Retinal pigment epithelial cell (primary cell): ENCODE measurements around the gene GALNT2.

Experiments used
- DNase-seq: peaks from one replicate; pipeline ENCODE4 v3.0.0-alpha.2; 2010; ENCODE audit warnings: low read depth
- H3K4me3 ChIP-seq: 2 replicates; pipeline ENCODE4 v1.5.1; 2011; ENCODE audit warnings: mild to moderate bottlenecking, low read length, control low read depth, moderate library complexity
- TF ChIP-seq, protein P1 (sequence below): conservative IDR thresholded peaks from 2 replicates; pipeline ENCODE4 v1.5.1; 2011; ENCODE audit warnings: low read depth, low read length, control low read depth, inconsistent platforms

GALNT2 gene

DNA sequence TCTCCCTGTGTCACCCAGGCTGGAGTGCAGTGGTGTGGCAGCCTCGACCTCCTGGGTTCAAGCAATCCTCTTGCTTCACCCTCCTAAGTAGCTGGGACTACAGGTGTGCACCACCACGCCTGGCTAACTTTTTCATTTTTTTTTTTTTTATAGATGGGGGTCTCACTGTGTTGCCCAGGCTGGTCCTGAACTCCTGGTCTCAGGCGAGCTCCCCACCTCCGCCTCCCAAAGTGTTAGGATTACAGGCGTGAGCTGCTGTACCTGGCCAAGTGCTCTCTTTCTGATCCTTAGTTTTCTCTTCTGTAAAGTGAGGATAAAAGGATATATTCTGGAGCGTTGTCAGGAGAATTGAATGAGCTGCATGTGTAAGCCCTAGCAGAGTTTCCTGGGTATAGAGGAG, 68.7 kb downstream of the GALNT2 start:
- TF ChIP-seq, protein P1, sequence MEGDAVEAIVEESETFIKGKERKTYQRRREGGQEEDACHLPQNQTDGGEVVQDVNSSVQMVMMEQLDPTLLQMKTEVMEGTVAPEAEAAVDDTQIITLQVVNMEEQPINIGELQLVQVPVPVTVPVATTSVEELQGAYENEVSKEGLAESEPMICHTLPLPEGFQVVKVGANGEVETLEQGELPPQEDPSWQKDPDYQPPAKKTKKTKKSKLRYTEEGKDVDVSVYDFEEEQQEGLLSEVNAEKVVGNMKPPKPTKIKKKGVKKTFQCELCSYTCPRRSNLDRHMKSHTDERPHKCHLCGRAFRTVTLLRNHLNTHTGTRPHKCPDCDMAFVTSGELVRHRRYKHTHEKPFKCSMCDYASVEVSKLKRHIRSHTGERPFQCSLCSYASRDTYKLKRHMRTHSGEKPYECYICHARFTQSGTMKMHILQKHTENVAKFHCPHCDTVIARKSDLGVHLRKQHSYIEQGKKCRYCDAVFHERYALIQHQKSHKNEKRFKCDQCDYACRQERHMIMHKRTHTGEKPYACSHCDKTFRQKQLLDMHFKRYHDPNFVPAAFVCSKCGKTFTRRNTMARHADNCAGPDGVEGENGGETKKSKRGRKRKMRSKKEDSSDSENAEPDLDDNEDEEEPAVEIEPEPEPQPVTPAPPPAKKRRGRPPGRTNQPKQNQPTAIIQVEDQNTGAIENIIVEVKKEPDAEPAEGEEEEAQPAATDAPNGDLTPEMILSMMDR = no peak
- no peak overlapping the region for H3K4me3 ChIP-seq
- no peak for DNase-seq

DNA sequence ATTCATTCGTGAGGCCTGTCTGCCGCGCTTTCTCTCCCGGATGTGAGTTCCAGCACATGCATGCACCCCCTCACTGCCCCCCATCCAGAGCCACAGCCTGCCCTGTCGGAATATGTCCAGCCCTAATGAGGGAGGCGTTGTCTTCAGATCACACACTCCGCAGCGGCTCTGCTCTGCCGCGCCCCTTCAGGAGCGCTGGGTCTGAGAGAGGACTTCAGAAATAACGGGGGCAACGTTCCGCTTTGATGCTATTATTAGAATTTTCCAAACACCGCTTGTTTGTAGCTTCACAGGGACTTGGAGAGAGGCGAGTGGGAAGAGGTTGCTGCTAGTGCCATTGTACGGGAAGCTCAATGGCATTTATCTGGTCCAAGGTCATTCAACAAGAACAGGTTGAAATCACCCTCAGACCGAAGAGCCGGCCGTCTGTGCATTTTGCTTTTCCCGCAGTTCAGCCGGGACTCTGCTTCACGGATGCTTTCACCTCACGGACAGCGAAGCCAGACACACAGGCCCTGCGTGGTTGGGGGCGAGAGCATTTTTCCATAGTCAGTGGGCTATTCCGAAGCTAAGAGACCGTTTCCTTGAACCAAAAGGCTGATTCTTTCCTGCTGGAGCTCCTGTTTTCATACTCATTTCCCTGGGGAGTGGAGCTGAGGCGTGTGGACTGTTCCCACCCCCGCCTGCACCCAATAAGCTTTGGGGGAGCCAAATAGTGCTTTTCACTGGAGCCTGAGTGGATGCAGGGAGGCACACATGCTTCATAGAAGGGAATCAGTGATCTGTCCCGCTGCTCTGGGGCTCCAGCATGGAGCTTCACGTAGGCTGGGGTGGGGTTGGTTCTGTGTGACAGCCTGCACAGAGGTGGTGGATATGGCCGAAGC, 69.7 kb downstream of the GALNT2 start:
- DNase-seq = no peak
- H3K4me3 ChIP-seq = no peak overlapping the region

DNA sequence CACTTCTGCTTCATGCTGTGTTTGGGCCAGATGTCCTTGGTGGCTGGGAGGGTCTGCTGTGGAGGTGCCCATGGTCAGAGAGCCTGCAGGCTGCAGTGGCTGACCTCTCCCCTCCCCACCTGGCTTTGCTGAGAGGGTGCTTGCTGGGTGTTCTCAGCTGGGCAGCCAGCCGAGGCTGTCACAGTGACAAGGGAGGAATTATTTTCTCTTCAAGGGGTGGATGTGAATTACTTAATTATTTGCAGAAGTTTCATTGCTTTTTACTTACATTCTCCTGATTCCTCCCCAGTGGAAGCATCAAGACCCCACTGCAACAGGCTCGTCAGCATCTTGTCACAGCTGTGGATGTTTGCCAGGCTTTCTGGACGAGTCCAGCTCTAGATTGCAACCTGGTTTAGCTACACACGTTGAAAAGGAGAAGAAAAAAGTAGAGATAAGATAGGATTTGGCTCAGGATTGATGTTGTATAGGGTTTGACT, 70.3 kb downstream of the GALNT2 start:
- no peak for DNase-seq

More for the DNA sequence above, 69.7 kb downstream of the GALNT2 start:
- TF ChIP-seq, protein P1 = no peak

DNA sequence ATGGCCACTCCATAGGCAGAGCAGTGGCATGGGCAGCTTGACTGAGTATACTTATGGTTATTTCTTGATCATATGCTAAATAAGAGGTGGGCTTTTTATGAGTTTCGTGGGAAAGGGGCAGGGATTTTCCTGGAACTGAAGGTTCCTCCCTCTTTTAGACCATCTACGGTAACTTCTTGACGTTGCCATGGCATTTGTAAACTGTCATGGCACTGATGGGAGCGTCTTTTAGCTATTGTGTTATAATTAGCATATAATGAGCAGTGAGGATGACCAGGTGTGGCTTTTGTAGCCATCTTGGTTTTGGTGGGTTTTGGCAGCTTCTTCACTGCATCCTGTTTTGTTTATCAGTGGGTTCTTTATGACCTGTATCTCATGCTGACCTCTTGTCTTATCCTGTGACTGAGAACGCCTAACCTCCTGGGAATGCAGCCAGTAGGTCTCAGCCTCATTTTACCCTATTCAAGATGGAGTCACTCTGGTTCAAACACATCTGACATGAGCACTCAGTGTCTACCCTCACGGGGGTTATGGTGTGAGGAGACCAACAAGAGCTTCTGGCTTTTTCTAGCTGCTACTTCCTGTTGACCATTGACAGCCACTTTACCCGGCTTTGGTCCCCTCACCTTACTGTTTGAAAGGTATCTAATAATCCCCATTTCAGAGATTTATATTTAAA, 71.7 kb downstream of the GALNT2 start:
- no peak overlapping the region for H3K4me3 ChIP-seq
- TF ChIP-seq, protein P1 = no peak
- no peak for DNase-seq

More for the DNA sequence above, 70.3 kb downstream of the GALNT2 start:
- TF ChIP-seq, protein P1 = no peak
- no peak overlapping the region for H3K4me3 ChIP-seq

DNA sequence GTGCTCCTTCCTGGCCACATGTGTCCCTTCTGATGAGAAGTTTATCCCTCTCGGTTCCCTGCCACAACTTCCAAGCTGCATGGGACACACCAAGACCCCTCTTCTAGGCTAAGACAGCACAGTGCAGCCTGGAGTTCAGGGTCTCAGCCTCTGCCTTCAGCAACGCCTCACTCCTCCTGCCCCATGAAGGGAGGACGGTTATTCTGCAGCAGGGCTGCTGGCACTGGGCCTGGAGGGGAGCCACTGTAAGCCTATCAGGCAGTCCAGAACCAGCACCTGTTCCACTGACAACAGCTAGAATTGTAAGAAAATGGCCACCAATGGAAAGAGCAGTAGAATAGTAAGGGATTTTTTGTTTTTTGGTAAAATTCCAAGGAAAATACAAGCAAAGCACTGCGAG, 72.3 kb downstream of the GALNT2 start:
- no peak for DNase-seq
- TF ChIP-seq, protein P1 = no peak
- H3K4me3 ChIP-seq = no peak overlapping the region

DNA sequence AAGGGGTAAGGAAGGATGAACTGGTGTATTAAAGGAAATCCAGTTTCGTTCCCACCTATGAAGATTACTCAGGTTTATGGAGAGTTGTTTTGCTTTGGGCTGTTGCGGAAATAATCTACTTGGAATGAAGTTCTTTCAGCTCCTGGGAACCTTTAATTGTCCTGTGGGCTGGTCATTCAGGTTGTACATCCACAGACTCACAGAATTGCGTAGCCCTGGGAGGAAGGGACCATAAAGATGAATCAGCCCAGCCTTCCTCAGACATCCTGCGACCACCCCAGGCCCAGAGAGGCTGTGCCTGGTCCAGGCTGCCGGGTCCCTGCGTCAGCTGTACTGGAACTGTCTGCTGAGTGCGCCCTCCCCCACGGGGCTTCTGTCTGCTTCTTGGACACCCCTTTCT, 72.7 kb downstream of the GALNT2 start:
- no peak overlapping the region for H3K4me3 ChIP-seq
- TF ChIP-seq, protein P1 = no peak
- no peak for DNase-seq
